GM21576 (cell line): ENCODE data around the gene NPLOC4.

ENCODE experiments used
- ATAC-seq: cut with Tn5 transposase; IDR thresholded peaks from one replicate; pipeline ENCODE4 v1.9.1; 2021; ENCODE audit warnings: mild to moderate bottlenecking, moderate library complexity; ENCODE audit not compliant: unreplicated experiment

The NPLOC4 gene

DNA sequence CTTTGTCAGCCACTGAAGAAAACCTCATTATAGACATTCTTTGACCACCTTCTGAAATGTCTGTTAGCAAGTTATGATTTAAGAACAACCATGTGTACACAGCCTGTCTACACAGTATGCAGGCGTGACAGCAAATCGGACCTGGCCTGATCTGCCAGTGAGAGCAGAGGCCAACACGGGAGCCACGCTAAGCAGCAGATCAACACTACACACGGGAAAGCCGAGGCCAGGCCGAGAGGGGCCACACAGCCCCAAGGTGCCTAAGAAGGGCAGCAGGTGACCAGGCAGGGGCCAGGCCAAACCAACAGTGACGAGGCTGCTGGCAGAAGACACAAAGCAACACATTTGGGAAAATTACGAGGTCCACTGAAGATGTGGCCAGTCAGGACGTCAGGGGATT is 68.5 kb downstream of the NPLOC4 start:
- ATAC-seq, result no peak

DNA sequence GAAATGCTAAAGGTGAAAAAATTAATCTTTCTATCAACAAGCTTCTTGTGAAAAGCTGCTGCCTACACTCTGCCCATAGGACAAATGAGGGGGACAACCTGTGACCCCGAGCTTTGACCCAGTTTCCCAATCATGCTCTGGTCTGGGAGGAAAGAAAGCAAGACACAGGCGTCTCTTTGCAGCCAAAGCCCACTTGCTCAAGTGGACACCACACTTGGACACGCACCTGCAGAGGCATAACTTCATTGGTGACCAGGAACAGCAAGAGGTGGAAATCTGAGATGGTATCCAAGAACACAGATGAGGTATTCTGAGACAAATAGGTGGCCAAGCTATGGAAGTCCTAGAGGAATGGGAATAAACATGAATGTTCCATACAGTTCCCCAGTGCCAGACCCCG is 69.7 kb downstream of the NPLOC4 start:
- ATAC-seq, result no peak

DNA sequence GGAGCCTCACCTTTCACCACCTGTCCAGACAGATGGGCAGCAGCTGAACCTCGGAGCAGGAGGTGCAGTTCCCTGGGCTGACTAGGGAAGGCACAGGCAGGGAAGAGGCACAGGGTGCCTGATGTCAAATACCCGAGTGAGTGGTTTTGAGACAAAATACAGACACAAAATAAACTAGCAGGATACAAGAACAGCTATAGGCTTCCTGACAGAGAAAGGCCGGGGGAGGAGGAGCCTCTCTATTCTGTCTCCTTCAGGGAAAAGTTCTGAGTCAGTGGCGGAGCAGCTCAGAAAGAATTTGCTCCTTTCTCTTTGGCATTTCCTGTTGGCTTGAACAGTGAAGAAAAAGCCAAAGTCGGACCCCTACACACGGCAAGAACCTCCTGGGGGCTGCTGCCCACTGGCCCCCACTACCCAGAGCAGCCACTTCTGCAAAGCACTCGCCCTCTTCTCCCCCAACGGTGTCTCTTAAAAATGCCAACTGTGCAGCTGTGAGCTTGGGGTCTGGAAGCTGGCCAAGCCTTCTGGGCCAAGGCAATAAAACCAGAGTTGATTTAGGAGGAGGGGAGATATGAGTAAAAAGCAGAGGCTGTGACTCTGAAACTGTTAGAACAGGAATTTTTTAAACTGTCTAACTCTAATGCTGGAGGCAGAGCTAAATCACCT is 70.3 kb downstream of the NPLOC4 start:
- ATAC-seq, result no peak

DNA sequence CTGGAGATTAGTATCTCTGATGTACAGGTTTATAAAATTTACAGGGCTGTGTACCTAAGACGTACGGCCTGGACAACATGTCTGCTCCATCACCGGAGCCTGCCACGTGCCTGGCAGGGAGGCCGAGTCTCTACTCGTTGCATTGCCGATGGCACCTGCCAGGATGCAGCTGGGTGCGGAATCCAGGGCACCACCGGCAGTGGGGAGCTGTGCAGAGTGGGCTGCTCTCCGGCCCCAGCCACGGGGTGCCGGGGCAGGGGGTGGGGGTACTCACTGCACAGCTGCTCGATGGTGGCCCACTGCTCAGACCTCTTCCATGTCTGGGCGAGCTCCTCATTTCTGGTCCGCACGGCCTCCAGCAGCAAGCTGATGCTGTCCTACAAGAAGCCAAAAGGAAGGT is 71.7 kb downstream of the NPLOC4 start:
- ATAC-seq, result no peak

DNA sequence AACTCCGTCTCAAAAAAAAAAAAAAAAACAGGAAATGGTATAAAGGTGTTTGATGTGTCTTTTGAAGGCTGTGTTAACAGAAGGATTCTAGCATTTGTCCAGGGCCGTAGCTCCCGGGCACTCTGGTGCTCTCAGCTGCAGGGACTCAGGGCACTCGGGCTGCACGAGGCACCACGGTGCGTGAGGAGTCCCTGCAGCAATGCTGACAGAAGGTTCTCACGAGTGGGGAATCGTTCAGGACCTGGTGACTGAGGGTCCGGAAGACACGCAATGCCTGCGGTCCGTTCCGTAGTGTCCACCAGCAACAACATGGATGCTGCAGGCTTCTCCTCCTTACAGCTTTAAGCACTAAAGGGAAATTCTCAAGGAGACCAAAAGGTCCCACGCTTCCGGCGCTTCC is 72.1 kb downstream of the NPLOC4 start:
- no peak for ATAC-seq

DNA sequence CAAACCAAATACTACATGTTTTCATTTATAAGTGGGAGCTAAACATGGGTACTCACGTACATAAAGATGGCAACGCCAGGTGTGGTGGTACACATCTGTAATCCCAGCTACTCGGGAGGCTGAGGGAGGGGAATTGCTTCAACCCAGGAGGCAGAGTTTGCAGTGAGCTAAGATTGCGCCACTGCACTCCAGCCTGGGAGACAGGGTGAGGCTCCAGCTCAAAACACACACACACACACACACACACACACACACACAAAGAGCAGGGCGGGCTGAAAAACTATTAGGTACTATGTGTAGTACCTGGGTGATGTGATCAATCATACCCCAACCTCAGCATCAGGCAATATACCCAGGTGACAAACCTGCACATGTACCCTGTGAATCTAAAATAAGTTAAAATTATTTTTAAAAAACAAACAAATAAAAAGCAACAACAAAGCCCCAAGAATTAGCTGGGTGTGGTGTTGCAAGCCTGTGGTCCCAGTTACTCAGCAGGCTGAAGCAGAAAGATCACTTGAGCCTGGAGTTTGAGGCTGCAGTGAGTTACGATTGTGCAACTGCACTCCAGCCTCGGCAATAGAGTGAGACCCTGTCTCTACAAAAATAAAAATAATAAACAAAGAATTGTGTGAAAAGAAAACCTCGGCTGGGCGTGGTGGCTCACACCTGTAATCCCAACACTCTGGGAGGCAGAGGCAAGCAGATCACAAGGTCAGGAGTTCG is 72.9 kb downstream of the NPLOC4 start:
- ATAC-seq, result no peak

DNA sequence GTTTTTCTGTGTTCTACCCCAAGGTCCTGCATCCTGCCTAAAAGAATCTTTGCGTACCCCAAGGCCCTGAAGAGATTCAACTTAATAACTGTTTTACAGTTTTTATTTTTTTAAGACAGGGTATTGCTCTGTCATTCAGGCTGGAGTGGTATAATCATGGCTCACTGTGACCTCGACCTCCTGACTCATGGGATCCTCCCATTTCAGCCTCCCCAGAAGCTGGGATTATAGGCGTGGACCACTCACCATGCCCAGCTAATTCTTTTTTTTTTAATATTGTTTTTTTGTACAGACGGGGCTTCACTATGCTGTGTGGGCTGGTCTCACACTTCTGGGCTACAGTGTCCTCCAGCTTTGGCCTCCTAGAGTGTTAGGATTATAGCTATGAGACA is 75.4 kb downstream of the NPLOC4 start:
- ATAC-seq, result no peak

DNA sequence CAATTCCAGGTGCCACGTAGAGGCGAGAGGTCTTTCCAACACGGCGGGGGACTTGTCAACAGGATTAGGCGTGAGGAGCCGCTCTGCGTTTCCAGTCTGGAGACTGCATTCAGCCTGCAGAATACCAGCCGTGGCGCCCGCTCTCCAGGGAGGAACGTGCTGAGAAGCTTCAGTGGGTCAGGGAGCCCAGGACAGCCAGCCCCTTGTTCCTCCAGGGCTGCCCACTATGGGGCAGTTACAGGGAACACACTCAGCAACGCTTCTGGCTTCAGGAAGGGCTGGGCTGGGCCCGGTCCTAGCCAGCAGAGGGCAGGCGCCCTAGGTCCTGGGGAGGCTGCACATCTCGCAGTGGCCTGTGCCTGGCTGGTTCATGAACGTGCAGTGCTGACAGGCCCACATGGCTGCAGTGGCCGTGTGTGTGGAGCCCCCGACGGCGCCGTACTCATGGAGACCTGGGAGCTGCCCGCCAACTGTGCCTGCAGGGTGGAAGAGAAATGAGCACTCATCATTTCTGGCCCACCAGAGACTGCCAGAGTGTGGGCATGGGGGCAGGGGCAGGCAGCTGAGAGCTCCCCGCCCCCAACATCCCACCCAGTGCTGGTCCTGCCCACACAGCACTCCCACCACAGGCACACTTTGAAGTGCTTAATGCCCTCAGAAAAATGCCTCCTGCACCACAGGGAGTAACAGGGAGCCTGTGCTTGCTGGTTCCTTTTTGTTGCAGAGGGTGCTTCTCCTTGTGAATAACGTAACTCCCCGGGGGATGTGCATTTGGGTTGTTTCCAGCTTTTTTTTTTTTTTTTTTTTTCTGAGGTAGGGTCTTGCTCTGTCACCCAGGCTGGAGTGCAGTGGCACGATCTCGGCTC is 77.7 kb downstream of the NPLOC4 start:
- no peak for ATAC-seq

DNA sequence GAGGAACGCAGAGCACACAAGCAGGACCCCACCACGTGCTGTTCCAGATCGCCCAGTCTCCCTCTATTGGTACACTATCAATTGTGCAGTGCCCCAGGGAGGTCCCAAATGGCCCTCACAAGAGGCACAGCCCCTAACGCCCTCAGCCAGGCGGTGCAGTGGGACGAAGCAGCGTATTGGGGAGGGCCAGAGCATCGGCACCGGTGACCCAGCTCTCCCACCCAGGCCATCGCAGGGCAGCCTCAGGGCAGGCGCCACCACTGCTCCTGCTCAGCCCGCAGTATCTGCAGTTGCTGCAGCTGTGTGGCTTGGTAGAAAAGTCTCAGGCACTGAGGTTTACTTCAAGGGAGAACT is 78.8 kb downstream of the NPLOC4 start:
- ATAC-seq, result no peak

DNA sequence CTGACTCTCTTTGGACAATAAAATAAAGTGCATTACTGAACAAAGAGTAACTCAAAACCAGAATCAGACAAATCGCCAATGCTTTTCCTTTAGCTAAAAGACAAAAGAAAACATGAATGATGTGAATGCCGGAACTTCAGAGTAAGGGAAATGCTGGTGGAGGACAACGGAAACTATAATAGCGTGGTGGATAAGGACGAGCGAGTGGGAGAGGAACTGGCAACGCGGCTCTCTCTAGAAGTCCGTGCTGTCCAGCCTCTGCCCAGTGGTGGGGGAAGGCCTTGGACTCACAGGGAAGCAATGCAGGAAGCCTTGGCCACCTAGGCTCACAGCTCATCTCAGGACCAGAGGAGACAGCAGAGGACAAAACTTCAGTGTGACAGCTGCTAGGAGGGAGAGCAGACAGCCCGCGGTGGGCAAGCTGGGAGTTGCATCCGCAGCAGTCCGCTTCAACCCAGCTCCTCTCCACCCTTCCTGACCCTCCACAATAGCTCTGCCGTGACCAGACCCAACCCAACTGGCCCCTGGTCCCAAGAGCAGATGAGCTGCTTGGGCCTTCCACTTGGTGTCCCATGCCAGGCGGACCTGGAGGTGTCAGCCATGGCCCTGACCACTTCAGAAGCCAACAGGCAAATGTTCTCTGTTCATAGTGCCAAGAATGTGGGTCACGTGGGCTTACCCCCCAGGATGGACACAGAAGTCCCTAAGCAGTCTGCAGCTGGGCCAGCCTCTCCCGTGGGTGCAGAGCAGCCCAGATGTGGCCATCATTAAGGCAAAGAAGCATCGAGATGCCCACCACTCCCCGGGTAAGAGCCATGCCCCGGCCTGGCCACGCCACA is 79.4 kb downstream of the NPLOC4 start:
- ATAC-seq, result no peak

DNA sequence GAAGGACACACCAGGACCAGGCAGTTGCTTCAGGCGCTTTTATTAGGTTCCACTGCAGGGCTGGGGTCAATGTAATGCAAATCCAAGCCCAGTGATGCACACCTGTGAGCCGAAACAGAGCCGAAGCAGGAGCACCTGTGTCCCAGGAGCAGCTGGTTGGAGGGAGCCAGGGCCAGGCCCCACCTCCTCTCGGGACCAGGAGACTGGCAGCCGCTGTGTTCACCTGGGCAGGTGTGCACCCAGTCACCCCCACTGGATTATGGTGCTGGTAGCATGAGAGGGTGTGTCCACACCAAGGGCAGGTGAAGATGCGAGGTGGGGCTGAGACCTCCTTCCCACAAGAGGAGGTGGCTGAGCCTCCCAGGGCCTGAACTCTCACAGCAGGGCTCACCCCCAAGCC is 80.0 kb downstream of the NPLOC4 start:
- ATAC-seq, result no peak

DNA sequence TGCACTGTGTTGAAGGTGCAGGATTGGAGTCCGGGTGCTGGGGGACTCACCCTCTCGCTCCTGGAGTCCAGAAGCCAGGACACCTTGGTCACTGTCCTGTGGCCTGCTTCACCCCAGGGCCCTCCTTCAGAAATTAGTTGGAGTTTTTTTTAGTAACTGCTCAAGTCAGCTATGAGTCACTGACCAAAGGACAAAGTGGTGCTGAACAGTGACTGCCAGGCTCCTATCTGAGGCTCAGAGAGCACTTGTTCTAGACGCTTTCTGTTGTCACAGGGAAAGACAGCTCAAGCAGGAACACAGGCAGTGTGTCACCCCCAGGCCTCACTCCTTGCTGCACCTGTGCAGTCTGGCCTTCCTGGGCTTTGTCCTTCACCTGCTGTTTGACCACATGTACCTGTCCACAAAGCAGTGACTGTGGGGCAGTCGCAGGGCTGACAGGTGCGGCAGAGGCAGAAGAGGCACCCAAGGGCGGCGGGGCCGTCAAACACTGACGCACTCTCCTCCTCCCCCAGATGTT is 80.7 kb downstream of the NPLOC4 start:
- ATAC-seq, result no peak

DNA sequence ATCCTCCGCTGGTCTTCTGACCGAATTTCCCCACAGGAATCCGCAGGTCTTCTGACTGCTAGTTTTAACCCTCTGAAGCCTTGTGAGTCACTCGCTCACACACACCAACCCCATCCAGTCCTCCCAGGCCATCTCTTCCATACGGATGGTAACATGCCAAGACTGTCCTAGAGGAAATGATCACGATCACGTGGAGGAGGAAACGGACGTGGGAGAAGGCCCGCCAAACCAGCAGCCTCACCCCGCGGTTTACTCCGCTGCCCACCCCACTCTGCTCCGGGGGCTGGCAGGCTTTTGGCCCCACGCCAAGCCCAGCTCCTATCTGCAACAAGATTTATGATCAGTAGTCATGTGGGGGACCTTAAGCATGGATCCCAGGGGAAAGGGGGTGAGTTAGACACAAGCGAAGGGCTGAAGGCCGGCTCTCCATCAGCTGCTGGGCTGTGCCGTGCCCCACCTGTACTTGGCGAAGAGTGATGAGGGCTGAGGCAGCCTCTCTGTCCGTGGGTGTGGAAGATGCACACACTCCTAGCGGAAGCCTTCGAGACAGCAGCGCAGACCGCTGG is 83.2 kb downstream of the NPLOC4 start:
- no peak for ATAC-seq

DNA sequence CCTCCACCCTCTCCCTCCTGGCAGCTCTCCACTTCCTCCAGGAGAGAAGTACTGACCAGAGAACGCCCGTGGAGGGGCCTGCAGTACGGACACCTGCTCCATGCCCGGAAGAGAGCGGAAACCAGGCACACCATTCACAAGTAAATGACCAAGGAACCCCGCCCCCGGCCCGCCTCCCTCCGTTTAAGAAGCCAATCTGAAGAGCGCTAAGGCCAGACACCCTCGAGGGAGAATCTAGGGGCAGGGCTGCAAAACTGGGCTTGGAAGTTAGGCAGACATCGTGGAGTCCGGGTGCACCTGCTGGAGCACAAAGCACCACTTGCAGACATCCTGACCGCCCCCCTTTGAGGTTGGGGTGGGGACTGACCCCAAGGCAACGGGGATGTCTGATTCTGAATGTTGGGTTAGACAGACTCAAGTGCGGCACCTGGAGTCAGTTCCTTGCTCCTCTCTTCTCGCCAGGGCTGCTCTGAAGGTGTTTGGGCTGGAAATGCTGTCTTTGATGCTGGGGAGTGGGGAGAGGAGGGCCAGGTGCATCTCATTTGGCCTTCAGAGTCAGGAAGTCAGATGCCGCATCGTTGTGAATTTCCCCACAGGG is 83.8 kb downstream of the NPLOC4 start:
- ATAC-seq, result peak; percentile 42

DNA sequence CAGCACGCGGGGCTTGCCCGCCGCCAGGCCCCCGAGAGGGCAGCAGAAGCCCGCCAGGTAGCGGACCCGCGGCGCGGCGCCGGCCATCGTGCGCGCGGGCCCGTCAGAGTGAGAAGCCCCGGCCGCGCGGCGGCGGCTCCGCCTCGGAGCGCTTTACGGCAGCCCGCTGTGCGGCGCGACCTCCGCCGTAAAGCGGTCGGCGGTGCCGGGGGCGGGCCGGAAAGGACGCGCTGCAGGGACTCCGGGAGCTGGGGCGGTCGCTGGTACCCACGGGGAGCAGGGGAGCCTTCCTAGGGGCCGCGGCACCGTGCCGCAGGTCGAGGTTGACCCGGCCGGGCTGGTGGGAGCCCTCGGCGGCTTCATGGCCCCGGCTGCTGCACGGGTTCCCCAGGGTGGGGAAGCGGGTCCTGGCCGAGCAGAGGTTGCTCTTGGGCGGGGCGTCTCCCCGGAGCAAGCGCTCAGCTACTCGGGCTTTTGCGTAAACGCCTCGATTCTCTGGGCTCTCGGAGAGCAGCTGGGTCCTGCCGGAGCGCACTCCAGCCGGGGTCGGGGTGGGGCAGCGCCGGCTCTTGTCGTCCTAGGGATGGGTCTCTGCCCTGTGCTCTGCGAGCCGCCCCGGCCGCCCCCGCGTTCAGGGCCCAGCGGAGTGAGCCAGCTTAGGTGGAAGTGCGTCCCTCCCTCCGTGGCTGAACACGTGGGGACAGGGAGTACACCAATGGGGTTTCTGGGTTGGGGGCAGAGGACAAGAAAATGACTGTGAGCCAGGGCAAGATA is 84.5 kb downstream of the NPLOC4 start, which contains the start of gene FAAP100:
TSS of gene FAAP100 (minus strand) at position 110 of the 774 bp plus-strand sequence. CDS start at position 87, 23 bp downstream.
- peak; percentile 38 for ATAC-seq

DNA sequence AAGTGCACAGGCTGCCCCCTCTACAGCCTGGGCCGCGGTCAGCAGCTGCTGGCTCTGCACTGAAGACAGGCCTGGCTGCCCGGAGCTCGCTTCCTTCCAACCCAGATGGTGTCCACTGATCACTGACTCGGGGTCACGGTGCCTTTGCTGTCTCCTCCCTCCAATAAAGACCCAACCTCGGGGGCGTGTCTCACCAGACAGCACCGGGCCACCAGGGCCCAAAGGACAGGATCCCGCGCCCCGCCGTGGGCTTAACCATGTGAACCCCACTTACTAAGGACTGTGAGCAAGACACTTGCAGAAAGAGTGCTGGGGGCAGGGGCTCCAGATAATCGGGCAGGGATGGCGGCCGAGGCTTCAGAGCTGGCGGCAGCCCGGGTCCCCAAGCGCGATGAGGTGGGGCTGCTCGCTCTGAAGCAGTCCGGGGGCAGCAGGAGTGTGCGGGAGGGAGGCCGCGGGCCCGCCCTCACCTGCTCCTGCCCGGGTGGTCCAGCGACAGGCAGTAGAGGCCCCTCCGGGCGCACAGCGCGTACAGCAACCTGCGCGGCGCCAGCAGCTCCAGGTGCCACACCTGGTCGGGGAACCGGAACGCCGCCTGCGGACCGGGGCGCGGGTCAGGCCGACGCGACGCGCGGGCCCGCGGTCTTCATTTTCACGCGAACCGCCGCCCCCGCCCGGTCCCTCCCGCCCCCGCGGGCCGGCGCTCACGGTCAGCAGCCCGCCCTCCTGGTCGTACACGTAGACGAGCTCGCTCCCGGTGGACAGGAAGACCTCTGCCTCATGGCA is 85.3 kb downstream of the NPLOC4 start:
- ATAC-seq, result no peak

DNA sequence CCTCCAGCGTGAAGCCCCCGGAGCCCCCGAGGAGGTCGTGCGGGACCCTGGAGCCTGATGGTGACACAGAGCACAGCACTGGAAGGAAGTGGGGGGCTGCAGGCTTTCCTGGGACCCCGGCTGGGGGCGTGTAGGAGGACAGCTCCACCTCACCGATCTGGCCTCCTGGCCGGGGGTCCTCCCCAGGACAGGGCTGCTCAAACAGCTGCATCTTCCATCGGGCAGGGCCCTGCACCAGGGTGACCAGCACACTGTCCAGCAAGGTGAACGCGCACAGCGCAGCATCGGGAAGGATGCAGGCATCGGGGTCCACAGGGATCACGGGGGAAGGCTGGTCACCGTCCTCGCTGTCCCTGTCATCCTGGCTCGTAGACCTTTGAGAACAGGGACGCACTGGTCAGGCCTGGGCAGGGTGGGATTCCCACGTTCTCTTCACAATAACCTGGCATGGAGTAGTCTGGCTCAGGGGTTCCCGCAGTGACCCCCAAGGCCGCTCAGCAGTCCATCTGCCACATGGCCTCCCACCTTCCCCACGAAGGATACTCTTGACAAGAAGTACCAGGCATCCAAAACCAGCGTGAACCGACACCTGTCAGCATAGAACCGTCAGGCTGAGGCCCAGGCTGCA is 86.0 kb downstream of the NPLOC4 start:
- no peak for ATAC-seq

DNA sequence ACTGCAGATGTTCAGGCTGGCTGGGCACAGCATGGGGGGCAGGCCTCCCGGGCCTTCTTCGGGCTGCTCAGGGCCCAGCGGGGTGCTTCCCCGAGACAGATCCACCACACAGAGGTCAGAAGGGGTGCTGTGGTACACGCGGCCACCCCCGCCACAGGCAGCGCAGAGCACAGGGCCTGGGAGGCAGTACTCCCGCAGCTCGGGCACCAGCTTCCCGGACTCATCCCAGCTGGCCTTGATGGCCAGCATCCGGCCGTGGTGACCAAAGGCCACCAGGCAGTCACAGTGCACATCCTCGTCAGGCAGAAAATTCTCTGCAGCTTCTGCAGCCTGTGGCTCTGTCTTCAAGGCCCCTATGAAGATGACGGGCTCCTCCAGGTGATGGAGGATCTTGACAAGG is 86.6 kb downstream of the NPLOC4 start:
- no peak for ATAC-seq
